Activated naive CD4-positive, alpha-beta T cell (primary cell): Measurements from ENCODE around the gene CHIC2.

Experiments used
- DNase-seq, 4 experiments: peaks; one replicate each; lab custom pipeline; 2025; lab: John Stamatoyannopoulos, UW

Gene CHIC2

GRCh38 chr4:54093324-54094240 lies 29.2 kb upstream of the CHIC2 start:
- peak in 1 of 4 experiments; percentile 3 for DNase-seq

GRCh38 chr4:54092405-54093323 lies 28.3 kb upstream of the CHIC2 start:
- DNase-seq: no peak

DNA sequence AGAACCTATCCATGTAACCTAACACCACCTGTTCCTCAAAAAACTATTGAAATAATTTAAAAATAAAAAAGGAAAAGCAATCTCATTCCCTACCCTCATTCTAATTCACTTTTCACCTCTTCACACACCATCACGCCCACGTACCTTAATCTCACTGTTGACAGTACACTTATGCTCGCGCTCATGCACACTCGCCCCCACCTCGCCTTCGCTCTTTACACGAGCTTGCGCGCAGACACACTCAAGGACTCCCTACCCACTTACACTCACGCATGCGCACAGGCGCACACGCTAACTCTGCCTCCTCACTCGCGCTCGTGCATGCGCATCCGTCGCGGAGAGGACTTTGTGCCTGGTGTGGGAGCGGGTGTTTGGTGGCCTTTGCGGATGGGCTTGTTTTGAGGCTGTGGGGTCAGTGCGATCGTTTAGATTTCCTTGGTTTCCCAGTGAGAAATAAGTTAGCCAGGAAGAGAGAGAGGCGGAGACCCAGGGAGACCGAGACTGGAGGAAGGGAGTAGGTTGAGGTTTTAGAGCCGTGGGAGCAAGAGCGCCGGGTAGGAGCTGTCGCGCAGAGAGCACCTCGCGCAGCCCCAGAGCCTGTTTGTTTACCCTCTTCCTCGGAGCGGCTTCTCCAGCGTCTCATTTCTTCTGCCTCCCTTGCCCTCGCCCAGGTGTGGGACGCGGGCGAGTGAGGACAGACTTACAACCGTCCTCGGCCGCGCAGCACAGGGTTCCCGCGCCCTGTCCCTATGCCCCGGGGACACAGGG lies 27.4 kb upstream of the CHIC2 start:
- DNase-seq: peak; percentile 35 to 76 (median 42)

- DNase-seq: no peak
Measured at GRCh38 chr4:54090804-54091623, 26.6 kb upstream of the CHIC2 start.

DNA sequence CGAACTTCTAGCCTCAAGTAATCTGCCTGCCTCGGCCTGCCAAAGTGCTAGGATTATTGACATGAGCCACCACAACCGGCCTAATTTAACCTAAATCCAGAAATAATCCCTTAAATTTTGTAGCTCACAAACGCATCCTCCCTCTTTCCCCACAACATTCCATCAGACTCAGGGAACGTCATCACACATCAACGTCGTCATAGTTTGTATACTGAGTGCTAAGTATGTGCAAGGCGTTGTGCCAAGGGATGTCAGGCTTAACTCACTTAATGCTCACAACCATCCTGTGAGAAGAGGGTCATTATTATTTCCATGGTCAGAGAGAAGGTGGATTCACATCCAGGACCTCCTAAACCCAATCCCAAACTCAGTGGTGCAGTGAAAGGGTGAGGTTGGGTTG lies 26.0 kb upstream of the CHIC2 start:
- no peak for DNase-seq

- DNase-seq: no peak
Measured at GRCh38 chr4:54089875-54090274, 25.5 kb upstream of the CHIC2 start.

DNA sequence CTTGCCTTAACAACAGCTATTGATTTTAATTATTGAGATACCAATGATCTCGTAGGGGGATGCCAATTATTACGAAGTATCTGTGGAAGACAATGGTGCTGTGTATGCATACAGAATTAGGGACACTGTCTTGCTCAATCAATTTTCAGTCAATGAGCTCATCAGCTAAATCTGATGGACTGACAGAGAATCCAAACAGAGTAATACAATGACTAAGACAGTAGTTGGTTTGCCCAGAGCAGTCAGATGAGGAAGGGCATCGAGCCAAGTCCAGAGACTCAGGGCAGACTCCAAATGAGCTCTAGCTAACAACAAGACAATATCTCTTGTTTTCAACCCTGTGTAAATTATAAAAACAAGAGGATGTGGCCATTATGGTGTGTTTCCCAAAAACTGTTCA lies 20.9 kb upstream of the CHIC2 start:
- DNase-seq: no peak

- no peak for DNase-seq
Measured at GRCh38 chr4:54082168-54082567, 17.8 kb upstream of the CHIC2 start.

DNA sequence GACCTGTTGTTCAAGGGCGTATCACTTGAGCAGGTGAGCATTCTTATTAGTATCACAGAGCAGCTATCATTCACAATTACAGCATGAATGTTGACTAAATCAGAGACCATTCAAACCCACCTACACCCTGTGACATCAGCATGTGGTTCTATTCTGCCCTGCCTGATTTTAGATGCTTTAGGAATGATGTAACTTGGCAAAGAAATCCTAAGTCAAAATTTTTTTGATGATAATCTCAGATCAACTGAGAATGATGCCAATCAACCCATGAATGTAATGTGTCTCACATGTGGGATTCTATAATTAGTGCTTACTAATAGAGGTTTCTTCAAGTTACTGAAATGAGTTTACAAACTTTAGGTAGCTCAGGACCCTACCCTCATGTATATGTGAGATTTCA lies 13.4 kb upstream of the CHIC2 start:
- no peak for DNase-seq

DNA sequence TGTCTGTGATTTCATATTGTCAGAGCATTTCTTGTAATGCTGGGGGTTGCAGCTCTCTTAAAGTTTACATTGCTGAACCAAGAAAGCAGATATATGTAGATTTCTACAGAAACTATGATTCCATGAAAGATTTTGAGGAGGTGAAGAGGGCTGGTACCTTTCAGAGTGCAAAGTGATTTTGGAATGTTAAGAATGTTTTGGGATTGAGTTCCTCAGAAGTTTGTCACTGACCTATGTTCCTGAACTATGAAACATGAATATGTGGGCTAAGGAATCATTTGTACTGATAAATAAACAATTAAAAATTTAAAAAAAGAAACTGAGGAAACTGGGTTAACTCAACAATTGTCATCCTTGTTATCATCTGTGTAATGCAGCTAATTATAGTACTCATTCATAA lies 12.3 kb upstream of the CHIC2 start:
- DNase-seq: no peak

DNA sequence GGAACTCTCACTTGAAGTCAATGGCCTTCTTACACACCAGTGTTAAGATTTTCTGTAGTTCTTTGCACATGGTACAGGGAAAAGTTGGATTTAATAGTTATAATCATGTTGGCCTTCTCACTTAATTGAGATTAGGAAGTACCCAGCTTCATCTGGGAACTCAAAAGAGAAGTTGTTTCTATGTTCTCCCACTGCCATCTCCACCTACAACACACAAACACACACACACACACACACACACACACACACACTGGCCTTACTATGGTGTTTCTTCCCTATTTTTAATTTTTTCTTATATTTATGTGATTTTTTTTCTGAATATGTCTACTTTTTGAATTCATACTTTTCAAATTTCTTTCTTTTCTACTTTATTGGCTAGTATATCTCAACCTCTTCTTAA lies 10.0 kb upstream of the CHIC2 start:
- DNase-seq: no peak

- DNase-seq: no peak
Measured at GRCh38 chr4:54073271-54073880, 9.0 kb upstream of the CHIC2 start.

- DNase-seq: no peak
Measured at GRCh38 chr4:54067166-54067565, 2.8 kb upstream of the CHIC2 start.

GRCh38 chr4:54066718-54067129 lies 2.3 kb upstream of the CHIC2 start:
- DNase-seq: no peak

DNA sequence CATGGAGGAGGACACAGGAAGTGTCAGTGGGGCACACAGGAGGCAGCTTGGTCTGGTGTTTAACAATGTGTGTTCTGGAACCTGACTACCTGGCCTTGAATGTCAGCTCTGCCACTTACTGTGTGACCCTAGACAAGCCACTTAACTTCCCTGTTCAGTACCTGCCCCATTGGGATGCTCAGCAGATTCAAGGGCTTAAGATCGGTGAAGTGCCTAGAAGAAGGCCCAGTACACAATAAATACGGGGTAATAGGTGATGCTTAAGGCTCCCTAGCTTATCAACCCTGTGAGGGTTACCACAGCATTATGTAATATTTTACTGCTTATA lies 1.6 kb upstream of the CHIC2 start:
- DNase-seq: no peak

GRCh38 chr4:54065282-54066087 lies 1.1 kb upstream of the CHIC2 start:
- DNase-seq: no peak

DNA sequence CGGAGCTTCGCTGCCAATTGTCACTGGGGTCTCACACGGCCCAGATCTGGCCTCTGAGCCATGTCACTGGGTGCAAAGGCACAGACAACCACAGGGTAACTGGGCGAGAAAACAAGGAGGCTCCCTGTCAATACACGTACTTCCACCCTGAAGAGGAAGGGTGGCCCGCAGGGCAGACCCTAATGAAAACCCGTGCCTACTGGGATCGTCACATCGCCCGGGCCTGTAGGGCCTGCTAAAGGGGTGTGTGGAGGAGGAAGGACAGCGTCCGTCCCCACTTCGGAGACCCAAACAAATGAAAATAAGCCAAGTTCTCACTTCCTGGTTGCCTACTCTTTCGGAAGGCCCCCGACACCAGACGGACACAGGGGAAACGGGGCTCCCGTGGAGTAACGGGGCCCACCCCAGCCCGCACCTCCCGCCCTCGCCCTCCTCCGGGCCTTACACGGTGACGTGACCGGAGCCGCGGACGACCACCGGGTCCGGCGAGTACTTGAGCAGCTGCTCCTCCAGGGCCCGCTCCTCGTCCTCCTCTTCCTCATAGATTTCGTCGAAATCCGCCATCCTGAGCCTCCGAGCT lies 578 bp downstream of the CHIC2 start:
- DNase-seq: peak; percentile 12 to 49 (median 32)

GRCh38 chr4:54063229-54063628 lies 1.2 kb downstream of the CHIC2 start:
- no peak for DNase-seq

GRCh38 chr4:54062392-54062791 lies 2.0 kb downstream of the CHIC2 start:
- no peak for DNase-seq

- DNase-seq: no peak
Measured at GRCh38 chr4:54061873-54062272, 2.5 kb downstream of the CHIC2 start.
